Gastroesophageal sphincter (tissue), 3 donors: ENCODE measurements around the gene SH3TC2.
A peak's percentile ranks its signal among the peaks of the same experiment; 100 is the strongest.

ENCODE experiments used
- POLR2A ChIP-seq, 2 donors: fragments of 450-650 bp; IDR thresholded peaks; one replicate each; pipeline ENCODE4 v1.6.1; 2017; ENCODE audit warnings: antibody characterized with exemption in 2 of 2, mild to moderate bottlenecking in 2 of 2, moderate library complexity in 1 of 2
- POLR2AphosphoS5 ChIP-seq: sonication (generic); formaldehyde crosslinking; IDR thresholded peaks from one replicate; pipeline ENCODE4 v1.6.1; 2017; ENCODE audit warnings: antibody characterized with exemption
- TF ChIP-seq, protein P1 (sequence below), 4 experiments: fragments of 200-600 bp in 2 of 4; fragments of 450-650 bp in 2 of 4; sonication (generic) in 1 of 4; IDR thresholded peaks; one replicate each; pipeline ENCODE4 v1.5.1; 2017 to 2019; ENCODE audit warnings: antibody characterized with exemption in 4 of 4, mild to moderate bottlenecking in 2 of 4, moderate library complexity in 2 of 4

DNA sequence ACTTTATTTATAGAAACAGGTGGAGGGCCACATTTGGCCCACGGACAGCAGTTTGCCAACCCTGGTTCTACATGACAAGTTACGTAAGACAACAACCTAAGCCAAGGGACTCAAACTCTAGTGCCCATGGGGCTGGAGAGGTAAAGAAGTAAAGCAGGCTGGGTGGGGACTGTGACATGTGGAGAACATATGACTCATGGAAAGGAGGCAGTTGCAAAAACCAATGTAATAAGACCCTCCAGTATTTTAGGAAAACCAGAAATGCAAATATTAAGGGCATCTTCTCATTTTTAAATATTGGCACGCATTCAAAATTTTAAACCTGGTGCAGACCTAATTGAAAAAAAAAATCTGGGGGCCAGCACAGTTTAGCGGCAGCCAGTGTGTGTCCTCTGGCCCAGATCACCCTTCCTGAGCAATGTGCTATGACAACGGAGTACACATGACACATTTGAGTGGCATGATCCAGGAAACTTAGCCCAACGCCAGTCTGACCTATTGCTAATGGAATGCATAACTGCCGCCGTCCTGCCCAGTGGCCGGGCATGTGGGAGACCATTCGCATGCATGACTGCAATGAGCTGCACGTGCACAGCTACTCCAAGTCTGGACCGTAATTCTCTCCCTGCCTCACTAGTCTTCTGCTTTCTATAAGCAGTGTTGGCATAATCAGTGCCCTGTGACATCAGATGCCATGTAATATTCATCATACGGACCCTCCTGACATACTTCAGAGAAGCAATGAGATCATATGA, 97.2 kb downstream of the SH3TC2 start:
- TF ChIP-seq, protein P1, sequence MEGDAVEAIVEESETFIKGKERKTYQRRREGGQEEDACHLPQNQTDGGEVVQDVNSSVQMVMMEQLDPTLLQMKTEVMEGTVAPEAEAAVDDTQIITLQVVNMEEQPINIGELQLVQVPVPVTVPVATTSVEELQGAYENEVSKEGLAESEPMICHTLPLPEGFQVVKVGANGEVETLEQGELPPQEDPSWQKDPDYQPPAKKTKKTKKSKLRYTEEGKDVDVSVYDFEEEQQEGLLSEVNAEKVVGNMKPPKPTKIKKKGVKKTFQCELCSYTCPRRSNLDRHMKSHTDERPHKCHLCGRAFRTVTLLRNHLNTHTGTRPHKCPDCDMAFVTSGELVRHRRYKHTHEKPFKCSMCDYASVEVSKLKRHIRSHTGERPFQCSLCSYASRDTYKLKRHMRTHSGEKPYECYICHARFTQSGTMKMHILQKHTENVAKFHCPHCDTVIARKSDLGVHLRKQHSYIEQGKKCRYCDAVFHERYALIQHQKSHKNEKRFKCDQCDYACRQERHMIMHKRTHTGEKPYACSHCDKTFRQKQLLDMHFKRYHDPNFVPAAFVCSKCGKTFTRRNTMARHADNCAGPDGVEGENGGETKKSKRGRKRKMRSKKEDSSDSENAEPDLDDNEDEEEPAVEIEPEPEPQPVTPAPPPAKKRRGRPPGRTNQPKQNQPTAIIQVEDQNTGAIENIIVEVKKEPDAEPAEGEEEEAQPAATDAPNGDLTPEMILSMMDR (IDR thresholded peaks at IDR 0.05): no peak
- TF ChIP-seq POLR2AphosphoS5 (peak; percentile 66), POLR2A (IDR thresholded peaks at IDR 0.05) (no peak)
